HG02642 (cell line): ENCODE measurements around the gene ZNF189.

Experiments used
- ATAC-seq: cut with Tn5 transposase; IDR thresholded peaks from one replicate; pipeline ENCODE4 v1.9.1; 2021; ENCODE audit warnings: mild to moderate bottlenecking; ENCODE audit not compliant: unreplicated experiment, poor library complexity

Gene ZNF189

GRCh38 chr9:101398068-101398929 is at the start of gene ZNF189, which contains the start of gene MRPL50:
TSS of gene ZNF189 (plus strand) at chr9:101398851. CDS start at chr9:101399157, 306 bp downstream.
TSS of gene MRPL50 (minus strand) at chr9:101398618. CDS start at chr9:101398592, 26 bp downstream.
- ATAC-seq = peak; percentile 98

GRCh38 chr9:101350285-101350684 is 48.4 kb upstream of the ZNF189 start:
- ATAC-seq = no peak

GRCh38 chr9:101352892-101353463 is 45.7 kb upstream of the ZNF189 start:
- no peak for ATAC-seq

GRCh38 chr9:101353683-101354082 is 45.0 kb upstream of the ZNF189 start:
- no peak for ATAC-seq

- no peak for ATAC-seq
Observed at GRCh38 chr9:101354143-101354764, 44.4 kb upstream of the ZNF189 start.

GRCh38 chr9:101354765-101355708 is 43.6 kb upstream of the ZNF189 start:
- no peak for ATAC-seq

GRCh38 chr9:101356619-101357018 is 42.0 kb upstream of the ZNF189 start:
- ATAC-seq = no peak

- ATAC-seq = no peak
Observed at GRCh38 chr9:101359679-101360078, 39.0 kb upstream of the ZNF189 start.

GRCh38 chr9:101360647-101361046 is 38.0 kb upstream of the ZNF189 start:
- no peak for ATAC-seq

- ATAC-seq = no peak
Observed at GRCh38 chr9:101362450-101362849, 36.2 kb upstream of the ZNF189 start.

- ATAC-seq = no peak
Observed at GRCh38 chr9:101365181-101365580, 33.5 kb upstream of the ZNF189 start.

- ATAC-seq = no peak
Observed at GRCh38 chr9:101366038-101366756, 32.5 kb upstream of the ZNF189 start.

- no peak for ATAC-seq
Observed at GRCh38 chr9:101367323-101367722, 31.3 kb upstream of the ZNF189 start.

- no peak for ATAC-seq
Observed at GRCh38 chr9:101369286-101369685, 29.4 kb upstream of the ZNF189 start.

- ATAC-seq = no peak
Observed at GRCh38 chr9:101369884-101370531, 28.6 kb upstream of the ZNF189 start.

- ATAC-seq = no peak
Observed at GRCh38 chr9:101371813-101372212, 26.8 kb upstream of the ZNF189 start.

- ATAC-seq = no peak
Observed at GRCh38 chr9:101372327-101373118, 26.1 kb upstream of the ZNF189 start.

- ATAC-seq = no peak
Observed at GRCh38 chr9:101375546-101375945, 23.1 kb upstream of the ZNF189 start.
